Hepatocyte (in vitro differentiated cells): ENCODE data around the gene ATXN10. TPM values are rescaled to one million over a fixed set of nuclear protein-coding genes. Genes with fewer than 3 reads are reported as not detected.

Source experiments
- DNase-seq: peaks from one replicate; pipeline ENCODE4 v3.0.0-alpha.2; 2016; ENCODE audit warnings: low spot score
- H2AFZ ChIP-seq: fragments of 200-600 bp; sonication (generic); 2 replicates; pipeline ENCODE4 v1.6.0; 2016; ENCODE audit warnings: antibody characterized with exemption, mild to moderate bottlenecking
- H3K27ac ChIP-seq: fragments of 200-600 bp; sonication (generic); 2 replicates; pipeline ENCODE4 v1.5.1; 2016; ENCODE audit warnings: mild to moderate bottlenecking
- H3K27me3 ChIP-seq: fragments of 200-600 bp; sonication (generic); 2 replicates; pipeline ENCODE4 v1.6.1; 2016
- H3K36me3 ChIP-seq: fragments of 200-600 bp; sonication (generic); replicated peaks from 2 replicates; pipeline ENCODE4 v1.5.1; 2016; ENCODE audit warnings: low read depth; ENCODE audit not compliant: insufficient read depth
- H3K4me1 ChIP-seq: fragments of 200-600 bp; sonication (generic); 2 replicates; pipeline ENCODE4 v1.5.1; 2016; ENCODE audit warnings: mild to moderate bottlenecking, moderate library complexity; ENCODE audit not compliant: insufficient read depth
- H3K4me2 ChIP-seq: fragments of 200-600 bp; sonication (generic); 2 replicates; pipeline ENCODE4 v1.6.0; 2016
- H3K4me3 ChIP-seq: fragments of 200-600 bp; sonication (generic); 2 replicates; pipeline ENCODE4 v1.5.1; 2016; ENCODE audit warnings: mild to moderate bottlenecking
- H3K79me2 ChIP-seq: fragments of 200-600 bp; sonication (generic); 2 replicates; pipeline ENCODE4 v1.6.0; 2017; ENCODE audit warnings: mild to moderate bottlenecking
- H3K9me2 ChIP-seq: fragments of 200-600 bp; sonication (generic); replicated peaks from 2 replicates; pipeline ENCODE4 v1.6.0; 2017; ENCODE audit warnings: mild to moderate bottlenecking; ENCODE audit not compliant: insufficient read depth
- H3K9me3 ChIP-seq: fragments of 200-600 bp; sonication (generic); 2 replicates; pipeline ENCODE4 v1.5.1; 2016; ENCODE audit warnings: low read depth, mild to moderate bottlenecking
- H4K20me1 ChIP-seq: fragments of 200-600 bp; sonication (generic); 2 replicates; pipeline ENCODE4 v1.6.0; 2016; ENCODE audit warnings: mild to moderate bottlenecking; ENCODE audit not compliant: insufficient read depth, poor library complexity, severe bottlenecking
- CTCF ChIP-seq: fragments of 200-600 bp; sonication (generic); IDR thresholded peaks from 2 replicates; pipeline ENCODE4 v1.5.1; 2016; ENCODE audit warnings: antibody characterized with exemption, mild to moderate bottlenecking; ENCODE audit not compliant: poor library complexity
- EZH2 ChIP-seq: fragments of 200-600 bp; sonication (generic); IDR thresholded peaks from 2 replicates; pipeline ENCODE4 v1.6.1; 2016; ENCODE audit warnings: antibody characterized with exemption, mild to moderate bottlenecking, borderline replicate concordance
- EZH2phosphoT487 ChIP-seq: fragments of 200-600 bp; sonication (generic); IDR thresholded peaks from one replicate; pipeline ENCODE4 v1.6.1; 2018; ENCODE audit warnings: antibody characterized with exemption, mild to moderate bottlenecking, low read depth, moderate library complexity; ENCODE audit not compliant: unreplicated experiment, severe bottlenecking
- WGBS: methylation state at CpG from one replicate; pipeline ENCODE4 v1.1.6; 2016; ENCODE audit warnings: low lambda C conversion rate; ENCODE audit errors: missing lambda C conversion rate; 5-methylcytosine and 5-hydroxymethylcytosine counted together
- polyA plus RNA-seq: library from polyadenylated mRNA; unstranded; fragments of >200 nt; fragmentation: Nextera tagmentation; extraction: Ambion mirVana; gene quantifications from 2 replicates; pipeline ENCODE4 v1.2.1, GENCODE V29; 2016
- total RNA-seq: library from RNA; depleted of rRNA; stranded (reverse); fragments of >200 nt; gene quantifications from 2 replicates; pipeline ENCODE4 v1.2.3, GENCODE V29; 2014

ATXN10 gene
- total and polyA plus RNA-seq, 2 experiments from 2014 or later = 141 to 186 TPM

GRCh38 chr22:45832180-45832579 is 160.5 kb downstream of the ATXN10 start:
- H3K36me3 ChIP-seq = no peaks in the 10 kb centered on the region
- 91% methylated on average over 2 of the region's 2 CpGs for WGBS

DNA sequence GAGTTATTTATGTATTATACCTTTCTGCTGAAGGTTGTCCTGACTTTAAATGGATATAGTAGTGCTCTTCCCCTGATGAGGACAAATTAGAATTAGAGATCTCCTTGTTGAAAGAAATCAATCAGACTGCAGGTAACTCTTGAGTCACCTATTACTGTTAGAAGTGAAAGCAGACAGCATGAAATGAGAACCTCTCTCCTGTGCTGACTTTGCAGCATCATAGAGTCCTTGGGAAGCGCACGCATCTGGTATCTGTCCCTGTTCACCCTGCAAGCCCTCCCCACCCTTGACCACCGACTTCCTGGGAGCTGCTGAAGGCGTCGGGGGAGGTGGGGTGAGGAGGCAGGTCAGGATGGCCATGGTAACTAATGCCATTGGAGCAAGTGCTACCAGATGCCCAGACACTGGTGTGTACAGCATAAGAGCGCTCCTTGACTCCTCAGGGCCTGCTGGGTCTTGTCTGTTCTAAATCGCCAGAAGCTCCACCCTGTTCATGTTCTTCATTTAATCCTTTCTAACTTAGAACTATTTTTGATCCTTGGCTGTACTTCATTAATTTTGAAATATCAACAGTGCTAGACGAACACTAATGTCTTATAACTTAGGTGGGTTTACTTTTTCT is 161.4 kb downstream of the ATXN10 start:
- no peak overlapping the region for H3K4me2 ChIP-seq
- no peak overlapping the region for H3K4me3 ChIP-seq
- H3K27me3 ChIP-seq = no peaks in the 10 kb centered on the region
- H3K4me1 ChIP-seq = no peaks in the 10 kb centered on the region
- H3K9me2 ChIP-seq = no peaks in the 10 kb centered on the region
- no peaks in the 10 kb centered on the region for H3K79me2 ChIP-seq
- no peak overlapping the region for H3K27ac ChIP-seq
- 88% methylated on average over 8 of the region's 8 CpGs for WGBS
- H2AFZ ChIP-seq = no peak overlapping the region
- H3K9me3 ChIP-seq = peaks cover 4% of the 10 kb centered on the region
- no peak for DNase-seq
- TF ChIP-seq EZH2phosphoT487 = no peak
- TF ChIP-seq CTCF = no peak
- TF ChIP-seq EZH2 = no peak
- H3K36me3 ChIP-seq = no peaks in the 10 kb centered on the region
- H4K20me1 ChIP-seq = no peaks in the 10 kb centered on the region

More at GRCh38 chr22:45832180-45832579, 160.5 kb downstream of the ATXN10 start:
- no peak for TF ChIP-seq CTCF
- TF ChIP-seq EZH2phosphoT487 = no peak
- TF ChIP-seq EZH2 = no peak
- Histone ChIP-seq H3K4me3 (no peak overlapping the region), H3K9me2 (no peaks in the 10 kb centered on the region), H3K79me2 (no peaks in the 10 kb centered on the region), H4K20me1 (no peaks in the 10 kb centered on the region), H3K4me1 (no peaks in the 10 kb centered on the region), H3K27me3 (no peaks in the 10 kb centered on the region), H3K4me2 (no peak overlapping the region), H2AFZ (no peak overlapping the region), H3K27ac (no peak overlapping the region), H3K9me3 (peaks cover 4% of the 10 kb centered on the region)
- DNase-seq = no peak

DNA sequence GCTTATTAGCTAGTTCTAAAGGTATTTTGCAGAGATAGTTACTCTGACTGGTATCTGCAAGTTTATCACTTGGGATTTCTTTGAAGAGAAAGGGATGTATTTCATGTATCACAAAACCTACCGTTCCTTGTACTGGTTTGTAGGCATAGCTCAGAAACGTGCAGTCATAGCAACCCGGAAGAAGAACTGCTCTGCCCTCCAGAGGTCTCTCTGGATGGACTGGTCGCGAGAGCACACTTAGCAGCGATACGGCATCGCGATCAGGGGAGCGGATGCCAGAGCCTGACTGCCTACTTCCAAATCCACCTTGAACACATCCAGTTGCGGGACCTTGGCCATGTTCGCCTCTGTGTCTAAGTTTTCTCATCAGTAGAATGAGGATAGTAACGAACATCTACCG is 162.0 kb downstream of the ATXN10 start:
- TF ChIP-seq EZH2phosphoT487 = no peak
- TF ChIP-seq CTCF = no peak
- no peak for TF ChIP-seq EZH2
- no peaks in the 10 kb centered on the region for H3K36me3 ChIP-seq
- H3K9me3 ChIP-seq = peaks cover 4% of the 10 kb centered on the region
- H3K4me1 ChIP-seq = no peaks in the 10 kb centered on the region
- no peaks in the 10 kb centered on the region for H3K27me3 ChIP-seq
- H3K27ac ChIP-seq = no peak overlapping the region
- no peaks in the 10 kb centered on the region for H4K20me1 ChIP-seq
- WGBS = 86% methylated on average over 14 of the region's 14 CpGs
- no peak overlapping the region for H2AFZ ChIP-seq
- DNase-seq = no peak
- H3K9me2 ChIP-seq = no peaks in the 10 kb centered on the region
- no peak overlapping the region for H3K4me3 ChIP-seq
- H3K4me2 ChIP-seq = no peak overlapping the region
- H3K79me2 ChIP-seq = no peaks in the 10 kb centered on the region

- no peak for TF ChIP-seq CTCF
- TF ChIP-seq EZH2phosphoT487 = no peak
- Histone ChIP-seq H3K4me2 (no peak overlapping the region), H3K9me3 (peaks cover 2% of the 10 kb centered on the region), H3K27ac (no peak overlapping the region), H3K36me3 (no peaks in the 10 kb centered on the region), H3K27me3 (no peaks in the 10 kb centered on the region), H3K4me3 (no peak overlapping the region), H4K20me1 (no peaks in the 10 kb centered on the region), H3K79me2 (no peaks in the 10 kb centered on the region), H3K9me2 (no peaks in the 10 kb centered on the region), H3K4me1 (no peaks in the 10 kb centered on the region), H2AFZ (no peak overlapping the region)
- 52% methylated on average over 5 of the region's 5 CpGs for WGBS
- no peak for DNase-seq
These were observed 162.6 kb downstream of the ATXN10 start for GRCh38 chr22:45834241-45834640.
